Endodermal cell (in vitro differentiated cells): ENCODE data around the gene CNPY3. TPM values are rescaled to one million over a fixed set of nuclear protein-coding genes. Genes with fewer than 3 reads are reported as not detected.

Experiments used
- DNase-seq: peaks from one replicate; pipeline ENCODE4 v3.0.0-alpha.2; 2017
- H3K27ac ChIP-seq: 2 replicates; pipeline ENCODE4 v1.5.1; 2013; ENCODE audit warnings: mild to moderate bottlenecking, low read depth, low read length, moderate library complexity
- H3K27me3 ChIP-seq: 2 replicates; pipeline ENCODE4 v1.6.1; 2013; ENCODE audit warnings: mild to moderate bottlenecking, low read length, moderate library complexity; ENCODE audit not compliant: insufficient read depth, control insufficient read depth, poor library complexity, severe bottlenecking
- H3K36me3 ChIP-seq: 2 replicates; pipeline ENCODE4 v1.7.0; 2013; ENCODE audit warnings: mild to moderate bottlenecking, low read length, moderate library complexity; ENCODE audit not compliant: control insufficient read depth, insufficient read depth
- H3K4me1 ChIP-seq: one replicate; pipeline ENCODE4 v1.7.0; 2013; ENCODE audit warnings: low read length; ENCODE audit not compliant: control insufficient read depth, insufficient read depth
- H3K4me3 ChIP-seq: 2 replicates; pipeline ENCODE4 v1.5.1; 2013; ENCODE audit warnings: mild to moderate bottlenecking, low read length, moderate library complexity
- H3K9ac ChIP-seq: 2 replicates; pipeline ENCODE4 v1.6.1; 2013; ENCODE audit warnings: mild to moderate bottlenecking, low read length, moderate library complexity; ENCODE audit not compliant: poor library complexity, severe bottlenecking; ENCODE audit errors: extremely low read depth
- H3K9me3 ChIP-seq: 2 replicates; pipeline ENCODE4 v1.6.1; 2013; ENCODE audit warnings: mild to moderate bottlenecking, low read length, moderate library complexity; ENCODE audit not compliant: control insufficient read depth
- H3K27ac Mint-ChIP-seq: 2 replicates; pipeline ENCODE4 v1.8.0; 2020; ENCODE audit warnings: mixed read lengths
- H3K27me3 Mint-ChIP-seq: 2 replicates; pipeline ENCODE4 v1.8.0; 2021; ENCODE audit warnings: mild to moderate bottlenecking, mixed read lengths; ENCODE audit not compliant: insufficient read depth
- H3K36me3 Mint-ChIP-seq: 2 replicates; pipeline ENCODE4 v1.8.0; 2020; ENCODE audit warnings: low read depth, mixed read lengths
- H3K4me1 Mint-ChIP-seq: 2 replicates; pipeline ENCODE4 v1.8.0; 2020; ENCODE audit warnings: mixed read lengths
- H3K4me3 Mint-ChIP-seq: 2 replicates; pipeline ENCODE4 v1.8.0; 2020; ENCODE audit warnings: mild to moderate bottlenecking, moderate library complexity, mixed read lengths
- H3K9me3 Mint-ChIP-seq: 2 replicates; pipeline ENCODE4 v1.8.0; 2020; ENCODE audit warnings: mild to moderate bottlenecking, mixed read lengths
- WGBS, 2 experiments: methylation state at CpG; one replicate each; pipeline versions ENCODE4 v1.1.5 to v1.1.7; 2013; ENCODE audit warnings: missing lambda C conversion rate in 2 of 2, mixed read lengths in 1 of 2; ENCODE audit not compliant: insufficient coverage in 1 of 2, insufficient read length in 1 of 2; 5-methylcytosine and 5-hydroxymethylcytosine counted together
- total RNA-seq, 2 donors: library from RNA; stranded (reverse); fragmentation: NEBNext Ultra II Directional in 1 of 2; extraction: Animal tissue kit (Norgen Biotek cat#: 25700) in 1 of 2; gene quantifications; 2 replicates in 1 of 2; 3 replicates in 1 of 2; pipeline ENCODE4 v1.2.1, GENCODE V29; 2021
- TF ChIP-seq, protein P1 (sequence below): fragments of 200-600 bp; sonication (generic); conservative IDR thresholded peaks from 2 replicates; pipeline ENCODE4 v1.5.0; 2021; ENCODE audit warnings: antibody characterized with exemption, mild to moderate bottlenecking

The CNPY3 gene
- total RNA-seq, 2 donors from 2014 or later, result 72.7 to 73.6 TPM

DNA sequence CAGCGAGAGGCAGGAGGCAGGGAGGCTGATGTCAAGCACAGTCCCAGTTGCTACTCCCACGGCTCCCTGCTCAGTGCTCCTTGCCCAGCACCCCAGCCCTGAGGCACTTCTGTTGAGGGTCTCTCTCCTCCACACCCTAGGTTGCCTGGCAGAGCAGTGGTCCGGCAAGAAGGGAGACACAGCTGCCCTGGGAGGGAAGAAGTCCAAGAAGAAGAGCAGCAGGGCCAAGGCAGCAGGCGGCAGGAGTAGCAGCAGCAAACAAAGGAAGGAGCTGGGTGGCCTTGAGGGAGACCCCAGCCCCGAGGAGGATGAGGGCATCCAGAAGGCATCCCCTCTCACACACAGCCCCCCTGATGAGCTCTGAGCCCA lies 9.1 kb downstream of the CNPY3 start:
- Histone ChIP-seq H3K4me3 (no peak overlapping the region), H3K36me3 (peaks cover 64% of the 10 kb centered on the region), H3K27me3 (no peaks in the 10 kb centered on the region), H3K4me1 (no peaks in the 10 kb centered on the region), H3K9ac (no peak overlapping the region), H3K27ac (no peak overlapping the region), H3K9me3 (no peaks in the 10 kb centered on the region)
- no peaks in the 10 kb centered on the region for H3K4me1 Mint-ChIP-seq
- no peaks in the 10 kb centered on the region for H3K9me3 Mint-ChIP-seq
- 90 to 95% methylated on average over 2 to 5 of the region's 5 CpGs for WGBS, 2 experiments
- TF ChIP-seq, protein P1, sequence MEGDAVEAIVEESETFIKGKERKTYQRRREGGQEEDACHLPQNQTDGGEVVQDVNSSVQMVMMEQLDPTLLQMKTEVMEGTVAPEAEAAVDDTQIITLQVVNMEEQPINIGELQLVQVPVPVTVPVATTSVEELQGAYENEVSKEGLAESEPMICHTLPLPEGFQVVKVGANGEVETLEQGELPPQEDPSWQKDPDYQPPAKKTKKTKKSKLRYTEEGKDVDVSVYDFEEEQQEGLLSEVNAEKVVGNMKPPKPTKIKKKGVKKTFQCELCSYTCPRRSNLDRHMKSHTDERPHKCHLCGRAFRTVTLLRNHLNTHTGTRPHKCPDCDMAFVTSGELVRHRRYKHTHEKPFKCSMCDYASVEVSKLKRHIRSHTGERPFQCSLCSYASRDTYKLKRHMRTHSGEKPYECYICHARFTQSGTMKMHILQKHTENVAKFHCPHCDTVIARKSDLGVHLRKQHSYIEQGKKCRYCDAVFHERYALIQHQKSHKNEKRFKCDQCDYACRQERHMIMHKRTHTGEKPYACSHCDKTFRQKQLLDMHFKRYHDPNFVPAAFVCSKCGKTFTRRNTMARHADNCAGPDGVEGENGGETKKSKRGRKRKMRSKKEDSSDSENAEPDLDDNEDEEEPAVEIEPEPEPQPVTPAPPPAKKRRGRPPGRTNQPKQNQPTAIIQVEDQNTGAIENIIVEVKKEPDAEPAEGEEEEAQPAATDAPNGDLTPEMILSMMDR, result no peak
- peaks cover 60% of the 10 kb centered on the region for H3K36me3 Mint-ChIP-seq
- no peak overlapping the region for H3K27ac Mint-ChIP-seq
- no peaks in the 10 kb centered on the region for H3K27me3 Mint-ChIP-seq
- DNase-seq, result no peak
- no peak overlapping the region for H3K4me3 Mint-ChIP-seq

DNA sequence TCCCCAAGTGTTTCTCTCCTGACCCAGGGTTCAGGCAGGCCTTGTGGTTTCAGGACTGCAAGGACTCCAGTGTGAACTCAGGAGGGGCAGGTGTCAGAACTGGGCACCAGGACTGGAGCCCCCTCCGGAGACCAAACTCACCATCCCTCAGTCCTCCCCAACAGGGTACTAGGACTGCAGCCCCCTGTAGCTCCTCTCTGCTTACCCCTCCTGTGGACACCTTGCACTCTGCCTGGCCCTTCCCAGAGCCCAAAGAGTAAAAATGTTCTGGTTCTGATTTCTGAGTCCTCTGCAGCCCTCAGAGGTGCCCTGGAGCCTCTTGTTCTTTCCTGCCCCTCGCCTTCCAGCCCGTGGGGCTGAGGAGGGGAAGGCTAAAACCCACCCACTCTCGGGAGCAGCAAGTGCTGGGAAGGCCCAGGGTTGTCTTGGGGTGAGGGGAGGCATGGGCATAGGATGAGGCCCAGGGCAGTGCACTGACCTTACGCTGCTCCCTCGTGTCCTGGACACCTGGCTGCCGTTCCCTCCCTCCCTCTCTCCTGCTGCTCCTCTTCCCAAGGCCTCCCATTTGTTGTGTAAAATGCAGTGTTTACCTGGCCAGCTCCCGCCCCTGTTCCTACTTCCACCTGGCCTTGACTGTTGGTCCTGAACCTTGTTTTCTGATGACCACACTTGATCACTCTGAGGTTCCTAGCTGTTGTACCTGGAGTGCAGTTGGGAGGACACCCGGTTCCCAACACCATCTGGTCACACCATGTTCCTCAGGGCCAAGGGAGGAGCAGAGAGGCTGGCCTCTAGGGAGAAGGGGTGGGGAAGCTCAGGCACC lies 9.9 kb downstream of the CNPY3 start:
- H3K36me3 Mint-ChIP-seq, result peaks cover 63% of the 10 kb centered on the region
- no peaks in the 10 kb centered on the region for H3K27me3 Mint-ChIP-seq
- Histone ChIP-seq H3K9me3 (no peaks in the 10 kb centered on the region), H3K9ac (no peak overlapping the region), H3K27me3 (no peaks in the 10 kb centered on the region), H3K27ac (no peak overlapping the region), H3K36me3 (peaks cover 63% of the 10 kb centered on the region), H3K4me3 (no peak overlapping the region), H3K4me1 (no peaks in the 10 kb centered on the region)
- H3K27ac Mint-ChIP-seq, result no peak overlapping the region
- TF ChIP-seq, protein P1, result no peak
- no peak for DNase-seq
- H3K4me3 Mint-ChIP-seq, result no peak overlapping the region
- H3K4me1 Mint-ChIP-seq, result no peaks in the 10 kb centered on the region
- H3K9me3 Mint-ChIP-seq, result no peaks in the 10 kb centered on the region
- WGBS, 2 experiments, result 90 to 92% methylated on average over 9 of the region's 9 CpGs

DNA sequence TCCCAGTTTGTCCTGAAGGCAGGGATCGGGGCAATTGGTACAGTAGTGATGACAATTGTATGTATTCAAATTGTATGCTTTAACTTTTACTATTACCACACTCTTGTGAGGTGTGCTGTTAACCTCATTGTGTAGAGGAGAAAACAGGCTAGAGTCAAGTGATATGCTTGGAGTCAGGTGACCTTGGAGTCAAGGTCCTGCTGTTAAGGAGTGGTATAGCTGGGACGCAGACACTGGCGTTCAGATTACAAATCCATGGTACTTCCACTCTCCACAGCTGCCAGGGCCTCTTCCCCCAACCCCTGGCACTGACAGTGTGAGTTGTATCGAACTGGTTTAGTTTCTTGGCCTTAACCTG lies 10.5 kb downstream of the CNPY3 start:
- TF ChIP-seq, protein P1, result no peak
- Mint-ChIP-seq H3K9me3 (no peaks in the 10 kb centered on the region), H3K4me3 (no peak overlapping the region), H3K27ac (no peak overlapping the region), H3K36me3 (peaks cover 63% of the 10 kb centered on the region), H3K4me1 (no peaks in the 10 kb centered on the region), H3K27me3 (no peaks in the 10 kb centered on the region)
- H3K4me1 ChIP-seq, result no peaks in the 10 kb centered on the region
- no peaks in the 10 kb centered on the region for H3K9me3 ChIP-seq
- 95% methylated on average over 4 of the region's 4 CpGs; no CpG with 5 or more reads in 1 of the 2 experiments for WGBS, 2 experiments
- no peak overlapping the region for H3K9ac ChIP-seq
- no peaks in the 10 kb centered on the region for H3K27me3 ChIP-seq
- no peak overlapping the region for H3K27ac ChIP-seq
- peaks cover 58% of the 10 kb centered on the region for H3K36me3 ChIP-seq
- no peak overlapping the region for H3K4me3 ChIP-seq
- no peak for DNase-seq
